Effector memory CD4-positive, alpha-beta T cell (primary cell): ENCODE data around the gene INO80B.
"Not testable (repeated sequence)": the region's sequence is repeated elsewhere in the genome, so short reads cannot be mapped to it uniquely, and the experiment has no call there.

Source experiments
- DNase-seq, 3 donors: peaks; one replicate each; pipeline ENCODE4 v3.0.0-alpha.2; 2020
- H3K27ac ChIP-seq: 2 replicates; pipeline ENCODE4 v1.7.0; 2013; ENCODE audit warnings: mild to moderate bottlenecking, low read length, moderate library complexity; ENCODE audit not compliant: insufficient read depth, poor library complexity, severe bottlenecking
- H3K27me3 ChIP-seq: replicated peaks from 2 replicates; pipeline ENCODE4 v1.7.0; 2013; ENCODE audit warnings: mild to moderate bottlenecking, low read length; ENCODE audit not compliant: insufficient read depth, control insufficient read depth, poor library complexity, severe bottlenecking
- H3K36me3 ChIP-seq: 2 replicates; pipeline ENCODE4 v1.7.0; 2013; ENCODE audit warnings: mild to moderate bottlenecking, low read length, moderate library complexity; ENCODE audit not compliant: control insufficient read depth, insufficient read depth
- H3K4me1 ChIP-seq: 2 replicates; pipeline ENCODE4 v1.7.0; 2013; ENCODE audit warnings: low read length, mild to moderate bottlenecking; ENCODE audit not compliant: control insufficient read depth, insufficient read depth, poor library complexity, severe bottlenecking
- H3K4me3 ChIP-seq: 2 replicates; pipeline ENCODE4 v1.7.0; 2013; ENCODE audit warnings: low read length, low read depth, mild to moderate bottlenecking; ENCODE audit not compliant: insufficient read depth, poor library complexity, severe bottlenecking
- H3K9me3 ChIP-seq: 2 replicates; pipeline ENCODE4 v1.7.0; 2013; ENCODE audit warnings: mild to moderate bottlenecking, low read length, moderate library complexity; ENCODE audit not compliant: control insufficient read depth

INO80B gene

DNA sequence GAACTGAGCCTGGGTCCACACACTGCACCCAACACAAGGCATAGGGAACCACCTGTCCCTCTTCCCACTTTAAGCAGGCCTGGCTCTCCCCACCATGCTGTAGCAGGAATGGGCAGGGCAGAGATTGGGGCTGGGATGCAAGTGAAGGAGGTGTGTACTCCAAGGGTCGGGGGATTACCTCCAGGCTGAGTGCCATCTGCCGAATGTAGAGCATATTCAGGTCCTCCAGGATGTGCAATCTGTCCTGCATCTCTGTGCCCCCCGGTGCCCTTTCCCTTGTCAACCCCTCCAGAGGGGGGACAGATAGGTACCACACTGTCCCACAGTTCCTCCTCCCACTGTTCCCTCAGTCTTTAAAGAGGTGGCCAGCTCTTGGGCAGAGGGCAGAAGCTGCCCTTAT is 15.5 kb upstream of the INO80B start:
- no peaks in the 10 kb centered on the region for H3K9me3 ChIP-seq
- DNase-seq, result no peak
- peaks cover 37% of the 10 kb centered on the region for H3K27me3 ChIP-seq
- H3K27ac ChIP-seq, result no peak overlapping the region
- H3K4me3 ChIP-seq, result no peak overlapping the region
- H3K36me3 ChIP-seq, result no peaks in the 10 kb centered on the region
- H3K4me1 ChIP-seq, result peaks cover 19% of the 10 kb centered on the region

DNA sequence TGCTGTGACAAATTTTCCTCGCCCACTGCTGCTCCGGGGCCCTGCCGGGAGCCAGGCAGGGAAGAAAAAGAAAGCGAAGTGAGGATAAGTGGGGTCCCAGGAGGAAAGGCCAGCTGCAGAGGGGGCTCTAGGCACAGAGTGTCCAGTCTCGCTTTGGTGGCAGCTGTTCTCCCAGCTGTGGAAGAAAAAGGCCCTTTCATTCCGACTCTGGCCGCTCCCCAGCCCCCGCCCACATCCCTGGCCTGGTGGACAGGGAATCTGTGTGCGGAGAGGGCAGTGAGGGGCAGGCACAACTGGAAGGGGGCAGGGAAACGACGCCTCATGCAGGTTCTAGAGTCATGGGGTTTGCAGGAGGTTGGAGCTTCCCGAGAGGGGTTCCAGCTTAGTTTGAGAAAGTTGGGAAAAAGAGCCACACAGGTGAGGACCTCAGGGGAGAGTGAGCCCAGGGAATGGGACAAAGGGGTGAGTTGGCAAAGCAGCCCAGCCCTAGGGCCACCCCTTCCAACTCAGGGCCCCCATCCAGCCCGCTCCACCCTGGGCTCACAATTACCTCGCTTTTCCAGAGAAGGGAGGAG is 15.0 kb upstream of the INO80B start:
- Histone ChIP-seq H3K27ac (no peak overlapping the region), H3K9me3 (no peaks in the 10 kb centered on the region), H3K36me3 (no peaks in the 10 kb centered on the region), H3K4me3 (no peak overlapping the region), H3K27me3 (peaks cover 37% of the 10 kb centered on the region), H3K4me1 (peaks cover 19% of the 10 kb centered on the region)
- DNase-seq, result no peak

DNA sequence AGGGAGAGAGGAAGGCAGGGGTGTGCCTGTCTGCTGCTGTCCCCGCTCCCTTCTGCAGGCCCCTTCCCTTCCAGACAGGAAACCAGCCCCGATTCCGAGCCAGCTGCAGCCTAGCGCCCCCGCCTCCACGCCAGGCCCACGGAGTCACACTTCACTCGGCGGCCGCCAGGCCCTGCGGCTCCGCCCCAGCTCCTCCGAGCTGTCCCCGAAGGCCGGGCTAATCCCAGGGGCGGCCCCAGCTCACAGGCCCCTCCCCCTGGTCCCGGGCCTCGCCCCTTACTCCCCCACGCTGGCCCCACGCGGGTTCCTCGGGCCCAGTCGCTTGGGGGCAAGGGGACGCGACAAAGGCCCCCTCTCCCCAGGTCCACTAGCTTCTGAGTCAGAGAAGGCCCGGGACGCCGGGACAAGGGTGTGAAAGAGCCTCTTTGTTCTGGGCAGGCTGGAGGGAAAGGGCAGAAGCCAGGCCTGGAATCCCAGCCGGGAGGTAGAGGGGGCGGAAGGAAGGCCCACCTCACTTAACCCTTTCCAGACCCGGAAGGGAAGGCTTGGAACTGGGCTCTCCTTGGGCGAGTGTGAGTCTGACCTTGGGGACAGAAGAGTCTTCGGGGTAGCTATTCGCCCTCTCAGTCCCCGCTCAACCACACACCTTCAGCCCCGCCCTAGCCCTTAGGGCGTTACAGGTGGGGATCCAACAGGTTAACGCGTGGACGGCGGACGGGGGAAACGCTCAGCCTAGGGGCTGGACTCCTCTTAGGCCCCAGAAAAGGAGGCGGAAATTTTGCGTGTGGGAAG is 14.3 kb upstream of the INO80B start:
- Histone ChIP-seq H3K9me3 (no peaks in the 10 kb centered on the region), H3K27ac (no peak overlapping the region), H3K4me3 (no peak overlapping the region), H3K4me1 (peaks cover 19% of the 10 kb centered on the region), H3K36me3 (no peaks in the 10 kb centered on the region), H3K27me3 (peaks cover 37% of the 10 kb centered on the region)
- DNase-seq, result no peak

DNA sequence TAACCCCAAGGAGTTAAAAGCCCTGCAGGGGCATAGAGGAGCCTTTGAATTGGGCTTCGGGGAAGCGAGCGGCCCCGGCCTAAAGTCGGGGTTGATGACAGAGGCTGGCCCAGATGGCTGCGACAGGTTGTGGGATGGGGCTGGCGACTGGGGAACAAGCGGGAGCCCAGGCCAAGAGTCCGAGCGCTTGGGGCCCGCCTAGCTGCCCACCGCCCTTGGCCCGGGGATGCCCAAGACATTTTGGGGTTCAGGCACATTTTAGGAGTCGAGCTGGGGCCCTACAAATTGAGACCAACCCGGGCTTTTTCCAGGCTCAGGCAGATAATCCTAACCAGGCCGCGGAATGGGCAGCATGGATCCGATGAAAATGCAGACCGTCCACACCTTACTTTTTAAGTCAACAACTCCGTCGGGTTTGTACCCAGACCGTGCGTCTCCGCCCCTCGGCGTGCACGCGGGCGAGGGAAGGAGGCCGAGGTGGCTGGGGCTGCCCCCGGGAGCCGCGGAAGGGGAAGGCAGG is 13.7 kb upstream of the INO80B start:
- H3K27ac ChIP-seq, result no peak overlapping the region
- peaks cover 37% of the 10 kb centered on the region for H3K27me3 ChIP-seq
- no peaks in the 10 kb centered on the region for H3K9me3 ChIP-seq
- H3K4me1 ChIP-seq, result peaks cover 19% of the 10 kb centered on the region
- H3K36me3 ChIP-seq, result no peaks in the 10 kb centered on the region
- H3K4me3 ChIP-seq, result peak overlapping the region; percentile 35
- DNase-seq, result no peak

DNA sequence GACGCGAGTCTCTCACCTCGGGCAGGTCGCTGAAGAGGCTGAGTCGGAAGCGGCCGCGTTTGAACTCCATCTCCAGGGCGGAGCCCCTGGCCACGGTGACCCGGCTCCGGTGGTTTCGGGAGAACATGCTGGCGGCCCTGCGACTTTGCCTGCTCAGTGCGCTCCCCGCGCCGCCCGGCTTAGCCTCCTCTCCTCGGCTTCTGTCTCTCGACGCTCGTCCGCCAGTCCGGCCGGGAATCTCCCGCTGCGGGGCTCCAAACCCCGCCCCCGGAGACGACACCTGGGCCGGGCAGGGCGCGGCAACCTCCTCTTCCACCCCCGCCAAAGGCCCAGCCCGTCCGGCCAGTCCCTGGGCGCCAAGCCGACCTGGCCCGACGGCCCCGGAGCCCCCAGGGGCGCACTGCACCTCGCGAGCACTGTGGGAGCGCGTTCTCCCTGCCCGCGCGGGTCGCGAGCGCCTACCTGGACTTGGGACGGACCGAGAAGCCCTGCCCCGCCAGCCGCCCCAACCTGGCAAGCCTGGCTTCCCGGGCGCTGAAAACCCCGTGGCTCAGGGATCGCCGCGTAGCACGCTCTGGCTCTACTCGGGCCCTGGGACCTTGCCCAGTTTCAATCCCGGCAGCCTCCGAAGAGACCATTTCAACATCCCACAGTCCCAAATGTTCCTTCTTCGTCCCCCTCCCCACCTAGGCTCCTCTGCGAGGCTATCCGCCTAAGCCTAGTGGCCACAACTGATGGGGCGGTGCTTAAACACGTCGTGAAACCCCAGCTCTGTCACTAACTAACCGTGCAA is 13.0 kb upstream of the INO80B start, which contains the start of gene RTKN:
Gene RTKN, minus strand, starts transcription at position 248 of the 793 bp plus-strand sequence. Its CDS starts 121 bp downstream, at position 127.
- no peak within 1 kb of the TSS for H3K27ac ChIP-seq
- peak in 1 of 3 donors; percentile 34 for DNase-seq
- peak within 1 kb of the TSS; percentile 35 for H3K4me3 ChIP-seq
- H3K9me3 ChIP-seq, result no peaks in the 10 kb centered on the region
- peaks cover 37% of the 10 kb centered on the region for H3K27me3 ChIP-seq
- peaks cover 19% of the 10 kb centered on the region for H3K4me1 ChIP-seq
- H3K36me3 ChIP-seq, result no peaks in the 10 kb centered on the region

DNA sequence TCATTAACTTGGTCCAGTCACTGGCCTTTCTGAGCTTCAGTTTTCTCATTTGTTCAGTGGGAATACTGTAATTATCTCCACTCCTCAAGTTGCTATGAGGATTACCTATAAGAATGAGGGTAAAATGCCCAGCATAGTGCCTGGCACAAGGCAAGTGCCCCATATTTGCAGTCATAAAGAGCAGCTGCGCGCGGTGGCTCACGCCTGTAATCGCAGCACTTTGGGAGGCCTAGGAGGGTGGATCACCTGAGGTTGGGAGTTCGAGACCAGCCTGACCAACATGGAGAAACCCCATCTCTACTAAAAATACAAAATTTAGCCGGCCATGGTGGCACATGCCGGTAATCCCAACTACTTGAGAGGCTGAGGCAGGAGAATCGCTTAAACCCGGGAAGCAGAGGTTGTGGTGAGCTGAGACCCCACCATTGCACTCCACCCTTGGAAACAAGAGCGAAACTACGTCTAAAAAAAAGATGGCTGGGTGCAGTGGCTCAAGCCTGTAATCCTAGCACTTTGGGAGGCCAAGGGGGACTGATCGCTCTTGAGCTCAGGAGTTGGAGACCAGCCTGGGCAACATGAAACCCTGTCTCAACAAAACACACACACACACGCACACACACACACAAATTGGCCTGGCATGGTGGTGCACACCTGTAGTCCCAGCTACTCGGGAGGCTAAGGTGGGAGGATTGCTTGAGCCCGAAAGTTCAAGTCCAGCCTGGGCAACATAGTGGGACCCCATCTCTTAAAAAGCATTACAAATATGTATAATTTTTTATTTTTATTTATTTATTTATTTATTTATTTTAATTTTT is 12.2 kb upstream of the INO80B start:
- peaks cover 37% of the 10 kb centered on the region for H3K27me3 ChIP-seq
- not testable (repeated sequence) for H3K27ac ChIP-seq, H3K4me3 ChIP-seq, H3K36me3 ChIP-seq, DNase-seq, H3K9me3 ChIP-seq
- peaks cover 19% of the 10 kb centered on the region for H3K4me1 ChIP-seq

DNA sequence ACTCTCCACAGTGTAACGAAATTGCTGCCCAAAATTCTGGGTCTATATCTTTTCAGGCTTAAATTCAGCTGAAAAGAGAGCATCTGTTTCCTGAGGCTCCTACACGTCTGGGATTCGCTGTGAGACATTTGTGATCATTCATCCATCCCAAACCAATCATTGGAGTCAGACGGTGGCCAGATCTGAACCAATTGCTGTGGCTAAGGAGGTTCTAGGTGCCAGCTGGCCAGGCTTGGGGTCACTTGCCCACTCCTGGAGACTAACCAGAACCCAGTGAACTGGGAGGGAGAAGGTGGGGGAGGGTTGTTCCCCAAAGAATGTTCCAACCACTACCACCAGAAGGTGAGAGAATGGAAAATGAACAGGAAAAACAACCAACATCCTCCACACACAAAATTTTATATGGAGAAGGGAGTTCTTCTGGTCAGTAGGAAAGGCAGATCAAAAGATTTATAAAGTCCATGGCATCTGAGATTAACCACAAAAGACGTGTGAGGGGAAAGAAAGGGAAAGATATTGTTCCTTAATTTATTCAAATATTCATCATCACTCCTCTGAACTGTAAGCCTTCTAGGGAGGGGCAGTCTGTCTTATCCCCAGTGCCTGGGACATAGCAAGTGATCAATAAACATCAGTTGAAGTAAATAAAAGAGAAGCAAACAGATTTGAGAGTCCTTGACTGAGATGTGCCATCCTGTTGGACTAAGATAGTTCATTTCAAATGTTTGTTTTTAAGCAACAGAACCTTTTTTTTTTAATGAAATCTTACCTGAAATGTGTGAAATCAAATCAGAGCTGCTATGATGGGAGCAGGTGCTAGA is 10.2 kb upstream of the INO80B start:
- DNase-seq, result no peak
- no peak overlapping the region for H3K27ac ChIP-seq
- peaks cover 31% of the 10 kb centered on the region for H3K27me3 ChIP-seq
- H3K4me3 ChIP-seq, result no peak overlapping the region
- no peaks in the 10 kb centered on the region for H3K36me3 ChIP-seq
- peaks cover 19% of the 10 kb centered on the region for H3K4me1 ChIP-seq
- H3K9me3 ChIP-seq, result no peaks in the 10 kb centered on the region

DNA sequence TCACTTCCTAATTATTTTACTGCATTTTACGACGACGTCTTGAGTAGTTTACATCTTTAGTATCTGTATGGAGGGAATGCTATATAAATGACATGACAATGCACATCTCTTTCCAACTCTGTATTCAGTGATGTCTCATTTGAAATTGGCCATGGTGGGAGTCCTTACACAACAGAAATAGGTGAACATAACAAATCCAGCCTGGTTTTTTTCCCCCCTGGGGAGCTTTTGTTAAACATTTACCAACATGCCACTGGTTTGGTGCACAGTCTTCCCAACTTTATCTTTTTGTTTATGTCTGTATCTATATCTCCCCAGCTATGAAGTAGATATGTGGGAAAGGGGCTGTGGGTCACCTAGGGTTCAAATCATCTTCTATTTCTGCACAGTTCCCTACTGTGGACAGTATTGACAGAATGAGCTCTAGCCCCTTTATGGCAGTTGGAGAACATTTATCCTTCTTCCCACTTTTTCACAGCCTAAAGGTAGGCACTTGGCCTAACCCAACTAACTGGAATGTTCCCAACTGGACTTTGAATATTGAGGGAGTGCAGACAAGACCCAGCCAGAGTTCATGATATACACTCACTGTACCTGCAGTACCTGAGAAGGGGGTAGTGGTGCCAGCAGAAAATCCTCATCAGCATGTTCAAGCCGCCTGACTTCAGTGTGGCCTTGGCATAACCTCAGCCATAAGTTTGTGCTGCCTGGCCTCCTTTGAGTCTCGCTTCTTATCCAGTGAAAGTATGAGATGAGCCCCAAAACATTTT is 7.5 kb upstream of the INO80B start:
- H3K27ac ChIP-seq, result no peak overlapping the region
- no peak overlapping the region for H3K4me3 ChIP-seq
- no peak for DNase-seq
- H3K27me3 ChIP-seq, result peaks cover 5% of the 10 kb centered on the region
- no peaks in the 10 kb centered on the region for H3K4me1 ChIP-seq
- H3K36me3 ChIP-seq, result no peaks in the 10 kb centered on the region
- no peaks in the 10 kb centered on the region for H3K9me3 ChIP-seq
